ENCODE measurements around the gene ROR1. TPM values are rescaled to one million over a fixed set of nuclear protein-coding genes. Genes with fewer than 3 reads are reported as not detected.

The ROR1 gene
- total and polyA plus RNA-seq, 4 donors: 4.0 to 30.9 (median 11.4) TPM

- Histone ChIP-seq H3K4me3 (ENCODE audit: low read length in 2 of 2) (no peak overlapping the region), H3K9me3 (ENCODE audit: control insufficient read depth, low read length) (no peaks in the 10 kb centered on the region), H3K27me3 (ENCODE audit: control insufficient read depth in 1 of 2, insufficient read depth in 2 of 2, low read length in 1 of 2) (no peaks in the 10 kb centered on the region), H3K4me1 (ENCODE audit: control insufficient read depth in 1 of 2, insufficient read depth in 2 of 2, low read length in 2 of 2) (peaks cover 8 to 23% of the 10 kb centered on the region in 2 donors), H3K36me3 (ENCODE audit: control insufficient read depth in 1 of 2, insufficient read depth in 2 of 2, low read length in 1 of 2) (no peaks in the 10 kb centered on the region), H3K27ac (ENCODE audit: low read depth in 1 of 2, low read length in 2 of 2) (peak overlapping the region in 1 of 2 donors; percentile 67)
- 42 to 46% methylated on average over 7 of the region's 7 CpGs for WGBS, 2 donors
- ATAC-seq (ENCODE audit: low FRiP score) (no peak), DNase-seq (no peak)
- intact Hi-C loops (cut with DNase I): no loop called here
Observed at GRCh38 chr1:64124704-64125440, 351.1 kb downstream of the ROR1 start.

GRCh38 chr1:64126581-64126980 lies 352.8 kb downstream of the ROR1 start:
- intact Hi-C loops (cut with DNase I): no loop called here
- DNase-seq: no peak

GRCh38 chr1:64127297-64127696 lies 353.5 kb downstream of the ROR1 start:
- Histone ChIP-seq H3K27ac (ENCODE audit: low read depth in 1 of 2, low read length in 2 of 2) (no peak overlapping the region), H3K4me3 (ENCODE audit: low read length in 2 of 2) (no peak overlapping the region), H3K4me1 (ENCODE audit: control insufficient read depth in 1 of 2, insufficient read depth in 2 of 2, low read length in 2 of 2) (peaks cover 6 to 12% of the 10 kb centered on the region in 2 donors), H3K36me3 (ENCODE audit: control insufficient read depth in 1 of 2, insufficient read depth in 2 of 2, low read length in 1 of 2) (no peaks in the 10 kb centered on the region), H3K9me3 (ENCODE audit: control insufficient read depth, low read length) (no peaks in the 10 kb centered on the region), H3K27me3 (ENCODE audit: control insufficient read depth in 1 of 2, insufficient read depth in 2 of 2, low read length in 1 of 2) (no peaks in the 10 kb centered on the region)
- intact Hi-C loops (cut with DNase I): no loop called here
- ATAC-seq (ENCODE audit: low FRiP score): no peak
- DNase-seq: no peak
- WGBS, 2 donors: 63 to 66% methylated on average over 3 of the region's 3 CpGs

More at GRCh38 chr1:64126581-64126980, 352.8 kb downstream of the ROR1 start:
- no peaks in the 10 kb centered on the region for H3K9me3 ChIP-seq (ENCODE audit: control insufficient read depth, low read length)
- no peaks in the 10 kb centered on the region for H3K27me3 ChIP-seq (ENCODE audit: control insufficient read depth in 1 of 2, insufficient read depth in 2 of 2, low read length in 1 of 2)
- H3K36me3 ChIP-seq (ENCODE audit: control insufficient read depth in 1 of 2, insufficient read depth in 2 of 2, low read length in 1 of 2): no peaks in the 10 kb centered on the region
- H3K4me1 ChIP-seq (ENCODE audit: control insufficient read depth in 1 of 2, insufficient read depth in 2 of 2, low read length in 2 of 2): peaks cover 8 to 14% of the 10 kb centered on the region in 2 donors
- ATAC-seq (ENCODE audit: low FRiP score): no peak
- 0 to 7% methylated on average over 1 of the region's 1 CpG for WGBS, 2 donors
- H3K4me3 ChIP-seq (ENCODE audit: low read length in 2 of 2): no peak overlapping the region
- no peak overlapping the region for H3K27ac ChIP-seq (ENCODE audit: low read depth in 1 of 2, low read length in 2 of 2)

- 6 to 12% methylated on average over 5 of the region's 5 CpGs for WGBS, 2 donors
Observed at GRCh38 chr1:64129701-64130100, 355.9 kb downstream of the ROR1 start.

GRCh38 chr1:64131155-64131554 lies 357.3 kb downstream of the ROR1 start:
- intact Hi-C loops (cut with DNase I): loop anchor here (5.0 to 10.0 kb wide), 4 partner anchors 89 to 436 kb away; no protein-coding TSS in a partner anchor
- Histone ChIP-seq H3K36me3 (ENCODE audit: control insufficient read depth in 1 of 2, insufficient read depth in 2 of 2, low read length in 1 of 2) (no peaks in the 10 kb centered on the region), H3K27me3 (ENCODE audit: control insufficient read depth in 1 of 2, insufficient read depth in 2 of 2, low read length in 1 of 2) (no peaks in the 10 kb centered on the region), H3K9me3 (ENCODE audit: control insufficient read depth, low read length) (no peaks in the 10 kb centered on the region), H3K4me3 (ENCODE audit: low read length in 2 of 2) (no peak overlapping the region), H3K27ac (ENCODE audit: low read depth in 1 of 2, low read length in 2 of 2) (no peak overlapping the region), H3K4me1 (ENCODE audit: control insufficient read depth in 1 of 2, insufficient read depth in 2 of 2, low read length in 2 of 2) (peaks cover 4 to 6% of the 10 kb centered on the region in 2 donors)
- DNase-seq (no peak), ATAC-seq (ENCODE audit: low FRiP score) (no peak)
- WGBS, 2 donors: 89 to 93% methylated on average over 2 of the region's 2 CpGs

More at GRCh38 chr1:64129701-64130100, 355.9 kb downstream of the ROR1 start:
- intact Hi-C loops (cut with DNase I): loop anchor here (5.0 to 10.0 kb wide), 4 partner anchors 87 to 435 kb away; no protein-coding TSS in a partner anchor
- Histone ChIP-seq H3K4me3 (ENCODE audit: low read length in 2 of 2) (no peak overlapping the region), H3K27ac (ENCODE audit: low read depth in 1 of 2, low read length in 2 of 2) (no peak overlapping the region), H3K27me3 (ENCODE audit: control insufficient read depth in 1 of 2, insufficient read depth in 2 of 2, low read length in 1 of 2) (no peaks in the 10 kb centered on the region), H3K36me3 (ENCODE audit: control insufficient read depth in 1 of 2, insufficient read depth in 2 of 2, low read length in 1 of 2) (no peaks in the 10 kb centered on the region), H3K9me3 (ENCODE audit: control insufficient read depth, low read length) (no peaks in the 10 kb centered on the region), H3K4me1 (ENCODE audit: control insufficient read depth in 1 of 2, insufficient read depth in 2 of 2, low read length in 2 of 2) (peaks cover 6 to 10% of the 10 kb centered on the region in 2 donors)
- ATAC-seq (ENCODE audit: low FRiP score): no peak
- DNase-seq: no peak

GRCh38 chr1:64133036-64133435 lies 359.2 kb downstream of the ROR1 start:
- no peaks in the 10 kb centered on the region for H3K36me3 ChIP-seq (ENCODE audit: control insufficient read depth in 1 of 2, insufficient read depth in 2 of 2, low read length in 1 of 2)
- intact Hi-C loops (cut with DNase I): loop anchor here (5.0 to 10.0 kb wide), 4 partner anchors 91 to 438 kb away; no protein-coding TSS in a partner anchor
- 57 to 58% methylated on average over 5 of the region's 5 CpGs for WGBS, 2 donors
- peaks cover 0 to 6% of the 10 kb centered on the region in 2 donors for H3K4me1 ChIP-seq (ENCODE audit: control insufficient read depth in 1 of 2, insufficient read depth in 2 of 2, low read length in 2 of 2)
- H3K27me3 ChIP-seq (ENCODE audit: control insufficient read depth in 1 of 2, insufficient read depth in 2 of 2, low read length in 1 of 2): no peaks in the 10 kb centered on the region
- H3K4me3 ChIP-seq (ENCODE audit: low read length in 2 of 2): no peak overlapping the region
- no peak for ATAC-seq (ENCODE audit: low FRiP score)
- no peaks in the 10 kb centered on the region for H3K9me3 ChIP-seq (ENCODE audit: control insufficient read depth, low read length)
- DNase-seq: no peak
- no peak overlapping the region for H3K27ac ChIP-seq (ENCODE audit: low read depth in 1 of 2, low read length in 2 of 2)

GRCh38 chr1:64135462-64136223 lies 361.8 kb downstream of the ROR1 start:
- no peaks in the 10 kb centered on the region for H3K9me3 ChIP-seq (ENCODE audit: control insufficient read depth, low read length)
- H3K27me3 ChIP-seq (ENCODE audit: control insufficient read depth in 1 of 2, insufficient read depth in 2 of 2, low read length in 1 of 2): no peaks in the 10 kb centered on the region
- no peak overlapping the region for H3K27ac ChIP-seq (ENCODE audit: low read depth in 1 of 2, low read length in 2 of 2)
- peaks cover 0 to 4% of the 10 kb centered on the region in 2 donors for H3K4me1 ChIP-seq (ENCODE audit: control insufficient read depth in 1 of 2, insufficient read depth in 2 of 2, low read length in 2 of 2)
- DNase-seq (no peak), ATAC-seq (ENCODE audit: low FRiP score) (no peak)
- intact Hi-C loops (cut with DNase I): loop anchor here (2.0 to 10.0 kb wide), 6 partner anchors 93 to 443 kb away; partner anchors contain the start of gene ROR1 (in 2 of the 2)
- 67 to 77% methylated on average over 3 of the region's 3 CpGs for WGBS, 2 donors
- no peak overlapping the region for H3K4me3 ChIP-seq (ENCODE audit: low read length in 2 of 2)
- H3K36me3 ChIP-seq (ENCODE audit: control insufficient read depth in 1 of 2, insufficient read depth in 2 of 2, low read length in 1 of 2): no peaks in the 10 kb centered on the region

- ATAC-seq (ENCODE audit: low FRiP score) (no peak), DNase-seq (no peak)
- no peaks in the 10 kb centered on the region for H3K9me3 ChIP-seq (ENCODE audit: control insufficient read depth, low read length)
- no peaks in the 10 kb centered on the region for H3K27me3 ChIP-seq (ENCODE audit: control insufficient read depth in 1 of 2, insufficient read depth in 2 of 2, low read length in 1 of 2)
- H3K27ac ChIP-seq (ENCODE audit: low read depth in 1 of 2, low read length in 2 of 2): no peak overlapping the region
- WGBS, 2 donors: 55 to 61% methylated on average over 5 of the region's 5 CpGs
- H3K4me1 ChIP-seq (ENCODE audit: control insufficient read depth in 1 of 2, insufficient read depth in 2 of 2, low read length in 2 of 2): peaks cover 0 to 4% of the 10 kb centered on the region in 2 donors
- peaks cover 0 to 2% of the 10 kb centered on the region in 2 donors for H3K36me3 ChIP-seq (ENCODE audit: control insufficient read depth in 1 of 2, insufficient read depth in 2 of 2, low read length in 1 of 2)
- intact Hi-C loops (cut with DNase I): loop anchor here (2.0 to 10.0 kb wide), 6 partner anchors 94 to 443 kb away; partner anchors contain the start of gene ROR1 (in 2 of the 2)
- H3K4me3 ChIP-seq (ENCODE audit: low read length in 2 of 2): no peak overlapping the region
Observed at GRCh38 chr1:64136296-64136695, 362.5 kb downstream of the ROR1 start.
